Neuronal stem cell (in vitro differentiated cells): ENCODE measurements around the gene ELFN1.

Experiments used
- DNase-seq: peaks from one replicate; pipeline ENCODE4 v3.0.0-alpha.2; 2013; ENCODE audit warnings: low spot score
- H2AFZ ChIP-seq: one replicate; pipeline ENCODE4 v1.6.1; 2013; ENCODE audit warnings: mild to moderate bottlenecking, low read length, inconsistent platforms
- H2AK5ac ChIP-seq: 2 replicates; pipeline ENCODE4 v1.6.1; 2013; ENCODE audit warnings: low read depth, mild to moderate bottlenecking, inconsistent platforms, low read length, moderate library complexity, mixed read lengths
- H2BK120ac ChIP-seq: 2 replicates; pipeline ENCODE4 v1.6.1; 2013; ENCODE audit warnings: low read depth, mild to moderate bottlenecking, inconsistent platforms, low read length, moderate library complexity, mixed read lengths
- H2BK12ac ChIP-seq: one replicate; pipeline ENCODE4 v1.6.1; 2013; ENCODE audit warnings: low read length, inconsistent platforms
- H2BK15ac ChIP-seq: 2 replicates; pipeline ENCODE4 v1.6.1; 2013; ENCODE audit warnings: mild to moderate bottlenecking, low read length, inconsistent platforms, mixed read lengths
- H2BK5ac ChIP-seq: one replicate; pipeline ENCODE4 v1.6.1; 2013; ENCODE audit warnings: inconsistent platforms, mild to moderate bottlenecking, low read length, moderate library complexity
- H3K14ac ChIP-seq: one replicate; pipeline ENCODE4 v1.6.1; 2013; ENCODE audit warnings: low read length, inconsistent platforms
- H3K18ac ChIP-seq: 2 replicates; pipeline ENCODE4 v1.6.1; 2013; ENCODE audit warnings: low read length, inconsistent platforms
- H3K23ac ChIP-seq: 2 replicates; pipeline ENCODE4 v1.6.1; 2013; ENCODE audit warnings: low read depth, mild to moderate bottlenecking, mixed read lengths, low read length, inconsistent platforms; ENCODE audit not compliant: poor library complexity
- H3K27ac ChIP-seq: replicated peaks from 3 replicates; pipeline ENCODE4 v1.5.1; 2013; ENCODE audit warnings: low read length, inconsistent platforms
- H3K27me3 ChIP-seq, 3 experiments: 2 replicates each; pipeline ENCODE4 v1.6.1; 2013; ENCODE audit warnings: low read length in 3 of 3, mild to moderate bottlenecking in 2 of 3, inconsistent platforms in 1 of 3, low read depth in 1 of 3, mixed read lengths in 1 of 3, moderate library complexity in 1 of 3; ENCODE audit not compliant: control insufficient read depth in 3 of 3, insufficient read depth in 3 of 3
- H3K36me3 ChIP-seq, 2 donors: replicated peaks in 1 of 2; 2 replicates each; pipeline ENCODE4 v1.6.1; 2013; ENCODE audit warnings: low read length in 2 of 2; ENCODE audit not compliant: control insufficient read depth in 2 of 2, insufficient read depth in 2 of 2
- H3K4ac ChIP-seq: 2 replicates; pipeline ENCODE4 v1.6.1; 2013; ENCODE audit warnings: inconsistent platforms, mild to moderate bottlenecking, low read length, moderate library complexity
- H3K4me1 ChIP-seq, 2 donors: 1 replicate in 1 of 2; 2 replicates in 1 of 2; pipeline ENCODE4 v1.6.1; 2013; ENCODE audit warnings: low read length in 2 of 2, low read depth in 1 of 2; ENCODE audit not compliant: control insufficient read depth in 2 of 2, insufficient read depth in 1 of 2
- H3K4me2 ChIP-seq: one replicate; pipeline ENCODE4 v1.6.1; 2013; ENCODE audit warnings: mild to moderate bottlenecking, low read length, inconsistent platforms; ENCODE audit not compliant: insufficient read depth, poor library complexity, severe bottlenecking
- H3K4me3 ChIP-seq, 2 donors: 2 replicates each; pipeline ENCODE4 v1.5.1; 2013; ENCODE audit warnings: low read length in 2 of 2, mild to moderate bottlenecking in 2 of 2, inconsistent platforms in 1 of 2, moderate library complexity in 1 of 2
- H3K79me1 ChIP-seq: one replicate; pipeline ENCODE4 v1.6.1; 2013; ENCODE audit warnings: low read depth, mild to moderate bottlenecking, inconsistent platforms, low read length, moderate library complexity
- H3K9ac ChIP-seq: one replicate; pipeline ENCODE4 v1.6.1; 2013; ENCODE audit warnings: mild to moderate bottlenecking, low read depth, low read length, inconsistent platforms; ENCODE audit not compliant: poor library complexity
- H3K9me3 ChIP-seq, 2 donors: replicated peaks in 1 of 2; 2 replicates each; pipeline versions ENCODE3 to v1.6.1; 2013; ENCODE audit warnings: low read length in 2 of 2, mild to moderate bottlenecking in 2 of 2, inconsistent platforms in 1 of 2, low read depth in 1 of 2, mixed read lengths in 1 of 2, moderate library complexity in 1 of 2; ENCODE audit not compliant: control insufficient read depth in 2 of 2, insufficient read depth in 1 of 2
- H4K8ac ChIP-seq: one replicate; pipeline ENCODE4 v1.6.1; 2013; ENCODE audit warnings: low read depth, mild to moderate bottlenecking, inconsistent platforms, low read length, moderate library complexity
- H4K91ac ChIP-seq: one replicate; pipeline ENCODE4 v1.6.1; 2013; ENCODE audit warnings: low read length, low read depth, mild to moderate bottlenecking, inconsistent platforms; ENCODE audit not compliant: poor library complexity
- WGBS, 2 donors: extraction: QIAGEN DNeasy Blood & Tissue Kit; methylation state at CpG; one replicate each; pipeline ENCODE4 v1.1.7; 2013; ENCODE audit warnings: missing lambda C conversion rate in 2 of 2, mixed read lengths in 1 of 2; ENCODE audit not compliant: insufficient read length in 2 of 2, insufficient replicate concordance in 1 of 2; ENCODE audit errors: extremely low coverage in 2 of 2; 5-methylcytosine and 5-hydroxymethylcytosine counted together

Gene ELFN1

DNA sequence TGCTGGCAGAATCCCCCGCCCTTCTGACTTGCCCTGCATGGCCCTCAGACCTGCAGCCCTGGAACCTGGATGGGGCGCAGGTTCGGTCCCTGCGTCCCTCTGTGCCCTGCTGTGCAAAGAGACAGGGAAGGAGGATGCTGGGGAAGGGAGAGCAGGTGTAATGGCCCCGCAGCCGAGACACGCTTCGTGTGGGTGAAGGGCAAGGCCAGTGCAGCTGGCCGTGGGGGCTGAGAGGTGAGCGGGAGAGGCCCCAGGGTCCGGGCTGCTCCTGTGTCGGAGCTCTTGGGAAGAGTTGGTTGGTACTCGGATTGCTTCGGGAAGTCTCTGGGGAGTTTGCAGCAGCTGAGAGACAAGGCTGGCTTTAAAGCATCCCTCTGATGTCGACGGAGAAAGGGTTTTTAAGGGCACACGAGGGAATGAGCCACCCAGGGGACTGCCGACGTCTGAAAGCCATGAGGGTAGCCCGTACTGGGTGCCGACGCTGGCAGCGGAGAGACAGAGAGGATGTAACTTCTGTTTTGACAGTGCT lies 6.5 kb downstream of the ELFN1 start:
- no peak overlapping the region for H2BK12ac ChIP-seq
- no peak overlapping the region for H3K27ac ChIP-seq
- peak overlapping the region; percentile 81 for H2AK5ac ChIP-seq
- peaks cover 0 to 14% of the 10 kb centered on the region in 2 donors for H3K9me3 ChIP-seq
- peaks cover 39% of the 10 kb centered on the region for H3K79me1 ChIP-seq
- no peak overlapping the region for H2BK120ac ChIP-seq
- H3K9ac ChIP-seq = peak overlapping the region; percentile 17
- no peak overlapping the region for H2BK5ac ChIP-seq
- no peak overlapping the region for H4K91ac ChIP-seq
- no CpG with 5 or more reads among the region's 23 CpGs for WGBS, 2 donors
- H3K18ac ChIP-seq = peak overlapping the region; percentile 77
- no peak for DNase-seq
- H3K14ac ChIP-seq = no peak overlapping the region
- peaks cover 3 to 97% of the 10 kb centered on the region in 2 donors for H3K36me3 ChIP-seq
- peaks cover 9% of the 10 kb centered on the region in 2 donors for H3K4me1 ChIP-seq
- H3K4ac ChIP-seq = no peak overlapping the region
- peak overlapping the region; percentile 20 for H2BK15ac ChIP-seq
- H3K27me3 ChIP-seq = no peaks in the 10 kb centered on the region
- H4K8ac ChIP-seq = no peak overlapping the region
- H3K23ac ChIP-seq = no peak overlapping the region
- no peak overlapping the region for H2AFZ ChIP-seq
- no peak overlapping the region for H3K4me3 ChIP-seq
- no peak overlapping the region for H3K4me2 ChIP-seq

DNA sequence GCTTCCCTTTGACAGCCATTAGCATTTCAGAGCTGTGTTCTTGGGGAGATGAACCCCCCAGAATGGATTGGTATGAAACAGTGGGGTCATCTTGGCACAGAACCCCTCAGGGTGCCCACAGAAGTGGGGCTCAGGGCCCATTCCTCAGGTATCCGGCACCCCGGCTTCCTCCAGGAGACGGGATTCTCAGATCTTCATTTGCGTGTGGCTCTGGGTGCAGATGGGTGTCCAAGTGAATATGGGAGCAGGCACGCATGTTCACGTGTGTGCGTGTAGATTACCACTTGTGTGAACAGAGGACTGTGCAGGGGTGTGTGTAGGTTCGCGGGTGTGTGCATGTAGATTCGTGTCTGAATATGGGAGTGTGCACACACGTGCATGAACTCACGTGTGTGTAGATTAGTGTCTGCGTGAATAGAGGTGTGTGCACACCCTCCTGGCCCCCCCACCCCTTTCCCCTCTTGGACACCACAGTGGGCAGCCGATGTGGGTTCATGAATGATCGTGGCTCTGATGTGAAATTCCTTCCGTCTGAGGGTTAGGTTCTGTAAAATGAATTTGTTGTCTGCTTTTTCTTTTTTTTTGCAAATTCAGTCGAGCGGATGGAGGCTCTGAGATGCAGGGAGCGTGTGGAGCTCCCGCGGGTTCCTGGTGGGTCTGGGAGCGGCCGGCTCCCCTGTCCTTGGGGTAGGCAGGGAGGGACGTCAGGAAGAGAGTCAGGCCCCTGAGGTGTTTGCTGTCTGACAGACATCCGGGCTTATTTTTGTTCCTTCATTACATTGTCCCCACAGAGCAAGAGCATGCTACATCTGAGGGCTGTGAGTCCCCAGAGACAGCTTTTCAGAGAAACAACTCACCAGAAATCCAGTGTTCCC lies 7.4 kb downstream of the ELFN1 start:
- peaks cover 6 to 9% of the 10 kb centered on the region in 2 donors for H3K4me1 ChIP-seq
- H3K23ac ChIP-seq = peak overlapping the region; percentile 92
- H3K4ac ChIP-seq = no peak overlapping the region
- H2AK5ac ChIP-seq = no peak overlapping the region
- peaks cover 0 to 22% of the 10 kb centered on the region in 2 donors for H3K9me3 ChIP-seq
- H2BK120ac ChIP-seq = no peak overlapping the region
- H3K27me3 ChIP-seq = no peaks in the 10 kb centered on the region
- H2AFZ ChIP-seq = no peak overlapping the region
- no peak overlapping the region for H4K8ac ChIP-seq
- peaks cover 35% of the 10 kb centered on the region for H3K79me1 ChIP-seq
- no peak overlapping the region for H2BK12ac ChIP-seq
- no peak overlapping the region for H2BK5ac ChIP-seq
- H3K27ac ChIP-seq = no peak overlapping the region
- WGBS, 2 donors = no CpG with 5 or more reads among the region's 25 CpGs
- H3K36me3 ChIP-seq = peaks cover 3 to 96% of the 10 kb centered on the region in 2 donors
- DNase-seq = no peak
- H3K4me3 ChIP-seq = peak overlapping the region in 1 of 2 donors; percentile 41
- H3K14ac ChIP-seq = no peak overlapping the region
- H4K91ac ChIP-seq = no peak overlapping the region
- H3K9ac ChIP-seq = no peak overlapping the region
- H3K4me2 ChIP-seq = no peak overlapping the region
- H3K18ac ChIP-seq = no peak overlapping the region
- no peak overlapping the region for H2BK15ac ChIP-seq

DNA sequence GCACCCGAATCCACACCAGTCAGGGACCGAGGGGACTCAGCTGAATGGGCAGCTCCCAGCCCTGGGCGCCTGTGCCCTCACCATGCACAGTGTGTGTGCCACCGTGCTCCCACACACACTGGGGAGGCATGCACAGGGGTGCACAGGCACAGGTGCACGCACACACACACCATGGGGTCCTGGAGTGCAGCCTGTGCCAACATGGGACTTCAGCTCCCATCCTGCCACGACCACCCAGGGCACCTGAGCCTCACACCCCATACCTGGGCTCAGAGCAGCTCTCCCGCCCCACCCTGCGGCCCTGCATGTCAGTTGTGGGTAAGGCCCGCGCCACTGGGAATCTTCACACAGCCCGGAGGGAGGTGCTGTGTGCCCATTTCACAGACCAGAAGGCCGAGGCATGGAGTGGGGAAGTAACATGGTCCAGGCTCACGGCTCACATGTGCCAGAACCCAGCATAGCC lies 8.0 kb downstream of the ELFN1 start:
- no peak for DNase-seq

More for the DNA sequence above, 8.0 kb downstream of the ELFN1 start:
- no peak overlapping the region for H2BK15ac ChIP-seq
- H2BK120ac ChIP-seq = no peak overlapping the region
- no peak overlapping the region for H4K8ac ChIP-seq
- no CpG with 5 or more reads among the region's 13 CpGs for WGBS, 2 donors
- peak overlapping the region; percentile 59 for H3K18ac ChIP-seq
- H3K23ac ChIP-seq = peak overlapping the region; percentile 92
- H2AK5ac ChIP-seq = no peak overlapping the region
- peak overlapping the region; percentile 96 for H3K14ac ChIP-seq
- peaks cover 3 to 92% of the 10 kb centered on the region in 2 donors for H3K36me3 ChIP-seq
- no peak overlapping the region for H2BK12ac ChIP-seq
- H3K9me3 ChIP-seq = peaks cover 0 to 27% of the 10 kb centered on the region in 2 donors
- no peak overlapping the region for H4K91ac ChIP-seq
- H3K79me1 ChIP-seq = peaks cover 34% of the 10 kb centered on the region
- no peak overlapping the region for H3K4me2 ChIP-seq
- H3K4ac ChIP-seq = no peak overlapping the region
- no peaks in the 10 kb centered on the region for H3K27me3 ChIP-seq
- peak overlapping the region in 1 of 2 donors; percentile 41 for H3K4me3 ChIP-seq
- H2AFZ ChIP-seq = no peak overlapping the region
- H3K27ac ChIP-seq = no peak overlapping the region
- no peak overlapping the region for H2BK5ac ChIP-seq
- H3K9ac ChIP-seq = peak overlapping the region; percentile 34
- peaks cover 6 to 9% of the 10 kb centered on the region in 2 donors for H3K4me1 ChIP-seq
